Neural progenitor cell (in vitro differentiated cells): ENCODE results near the gene TRIM7.

Experiments
- EZH2 ChIP-seq: fragments of 200-600 bp; sonication (generic); IDR thresholded peaks from 2 replicates; pipeline ENCODE4 v1.6.1; 2017; ENCODE audit warnings: antibody characterized with exemption, mild to moderate bottlenecking, moderate library complexity
- TF ChIP-seq, protein P1 (sequence below): fragments of 200-600 bp; sonication (generic); IDR thresholded peaks from 2 replicates; pipeline ENCODE4 v1.5.1; 2017; ENCODE audit warnings: antibody characterized with exemption, mild to moderate bottlenecking

DNA sequence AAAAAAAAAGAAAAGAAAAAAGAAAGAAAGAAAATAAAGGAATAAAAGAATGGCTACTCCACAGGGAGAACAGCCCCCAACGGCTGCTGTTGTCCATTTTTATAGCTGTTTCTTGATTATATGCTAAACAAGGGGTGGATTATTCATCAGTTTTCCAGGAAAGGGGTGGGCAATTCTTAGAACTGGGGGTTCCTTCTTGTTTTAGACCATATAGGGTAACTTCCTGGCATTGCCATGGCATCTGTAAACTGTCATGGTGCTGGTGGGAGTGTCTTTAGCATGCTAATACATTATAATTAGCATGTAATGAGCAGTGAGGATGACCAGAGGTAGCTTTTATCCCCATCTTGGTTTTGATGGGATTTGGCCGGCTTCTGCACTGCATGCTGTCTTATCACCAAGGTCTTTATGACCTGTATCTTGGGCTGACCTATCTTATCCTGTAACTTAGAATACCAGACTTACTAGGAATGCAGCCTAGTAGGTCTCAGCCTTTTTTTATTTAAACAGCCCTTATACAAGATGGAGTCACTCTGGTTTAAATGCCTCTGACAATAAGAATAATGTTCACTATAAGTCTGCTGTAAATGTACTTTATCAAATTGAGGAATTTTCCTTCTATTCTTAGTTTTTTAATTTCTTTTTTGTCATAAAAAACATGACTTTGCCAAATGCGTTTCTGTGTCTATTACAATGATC lies 28.6 kb downstream of the TRIM7 start:
- TF ChIP-seq, protein P1, sequence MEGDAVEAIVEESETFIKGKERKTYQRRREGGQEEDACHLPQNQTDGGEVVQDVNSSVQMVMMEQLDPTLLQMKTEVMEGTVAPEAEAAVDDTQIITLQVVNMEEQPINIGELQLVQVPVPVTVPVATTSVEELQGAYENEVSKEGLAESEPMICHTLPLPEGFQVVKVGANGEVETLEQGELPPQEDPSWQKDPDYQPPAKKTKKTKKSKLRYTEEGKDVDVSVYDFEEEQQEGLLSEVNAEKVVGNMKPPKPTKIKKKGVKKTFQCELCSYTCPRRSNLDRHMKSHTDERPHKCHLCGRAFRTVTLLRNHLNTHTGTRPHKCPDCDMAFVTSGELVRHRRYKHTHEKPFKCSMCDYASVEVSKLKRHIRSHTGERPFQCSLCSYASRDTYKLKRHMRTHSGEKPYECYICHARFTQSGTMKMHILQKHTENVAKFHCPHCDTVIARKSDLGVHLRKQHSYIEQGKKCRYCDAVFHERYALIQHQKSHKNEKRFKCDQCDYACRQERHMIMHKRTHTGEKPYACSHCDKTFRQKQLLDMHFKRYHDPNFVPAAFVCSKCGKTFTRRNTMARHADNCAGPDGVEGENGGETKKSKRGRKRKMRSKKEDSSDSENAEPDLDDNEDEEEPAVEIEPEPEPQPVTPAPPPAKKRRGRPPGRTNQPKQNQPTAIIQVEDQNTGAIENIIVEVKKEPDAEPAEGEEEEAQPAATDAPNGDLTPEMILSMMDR, result no peak
- TF ChIP-seq EZH2, result no peak
